NCI-H82 treated with DMSO at 0.1 percent for 48 hours (cell line): Measurements from ENCODE around the gene RAN.
"Not testable (repeated sequence)": the region's sequence is repeated elsewhere in the genome, so short reads cannot be mapped to it uniquely, and the experiment has no call there.

ENCODE experiments used
- DNase-seq: peaks from one replicate; lab custom pipeline; 2025; ENCODE audit not compliant: unreplicated experiment; lab: John Stamatoyannopoulos, UW

Gene RAN

DNA sequence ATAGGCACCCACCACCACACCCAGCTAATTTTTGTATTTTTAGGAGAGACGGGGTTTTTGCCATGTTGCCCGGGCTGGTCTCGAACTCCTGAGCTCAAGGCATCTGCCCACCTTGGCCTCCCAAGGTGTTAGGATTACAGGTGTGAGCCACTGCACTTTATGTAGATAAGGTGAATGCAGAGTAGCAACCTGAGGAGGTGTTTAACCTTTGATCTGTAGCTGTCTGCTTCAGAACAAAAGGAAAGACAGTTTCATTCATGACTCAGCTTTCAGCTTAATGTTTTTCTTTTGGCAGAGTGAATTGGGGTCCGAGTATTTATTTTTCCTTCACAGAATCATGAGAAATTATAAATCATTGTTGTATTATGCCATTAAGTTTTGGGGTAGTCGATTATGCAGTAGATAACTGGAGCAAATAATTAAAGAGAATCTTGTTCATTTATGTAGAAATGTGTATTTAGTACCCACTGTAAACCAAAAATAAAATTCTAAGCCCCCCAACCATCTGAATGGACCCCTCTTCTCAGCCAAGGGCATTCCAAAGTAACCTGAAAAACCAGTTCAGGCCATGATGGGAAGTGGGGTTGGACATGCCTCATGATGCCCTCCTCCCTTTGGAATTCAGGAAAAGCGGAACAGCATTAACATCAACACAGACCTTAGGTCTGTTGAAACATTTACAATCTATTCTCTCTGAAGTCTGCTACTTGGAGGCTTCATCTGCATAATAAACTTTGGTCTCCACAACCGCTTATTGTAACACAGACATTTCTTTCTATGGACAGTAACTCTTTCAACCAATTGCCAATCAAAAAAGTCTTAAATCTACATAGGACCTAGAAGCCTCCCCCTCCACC, 22.1 kb upstream of the RAN start:
- no peak for DNase-seq

DNA sequence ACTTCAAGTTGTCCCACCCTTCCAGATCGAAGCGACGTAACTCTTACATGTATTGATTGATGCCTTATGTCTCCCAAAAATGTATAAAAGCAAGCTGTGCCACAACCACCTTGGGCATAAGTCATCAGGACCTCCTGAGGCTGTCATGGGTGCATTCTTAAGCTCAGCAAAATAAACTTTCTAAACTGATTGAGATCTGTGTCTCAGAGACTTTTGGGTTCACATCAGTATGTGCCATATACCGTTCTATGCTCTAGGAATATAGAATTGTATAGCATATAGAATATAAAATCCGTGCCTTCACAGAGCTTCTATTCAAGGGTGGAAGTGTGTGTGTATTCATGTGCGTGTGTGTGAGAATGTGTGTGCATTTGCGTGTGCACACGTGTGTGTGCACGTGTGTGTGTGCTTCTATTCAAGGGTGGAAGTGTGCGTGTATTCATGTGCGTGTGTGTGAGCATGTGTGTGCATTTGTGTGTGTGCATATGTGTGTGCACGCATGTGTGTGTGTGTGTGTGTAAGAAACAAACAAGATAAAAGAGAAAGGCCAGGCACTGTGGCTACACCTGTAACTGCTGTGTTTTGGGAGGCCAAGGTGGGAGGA, 21.3 kb upstream of the RAN start:
- no peak for DNase-seq

DNA sequence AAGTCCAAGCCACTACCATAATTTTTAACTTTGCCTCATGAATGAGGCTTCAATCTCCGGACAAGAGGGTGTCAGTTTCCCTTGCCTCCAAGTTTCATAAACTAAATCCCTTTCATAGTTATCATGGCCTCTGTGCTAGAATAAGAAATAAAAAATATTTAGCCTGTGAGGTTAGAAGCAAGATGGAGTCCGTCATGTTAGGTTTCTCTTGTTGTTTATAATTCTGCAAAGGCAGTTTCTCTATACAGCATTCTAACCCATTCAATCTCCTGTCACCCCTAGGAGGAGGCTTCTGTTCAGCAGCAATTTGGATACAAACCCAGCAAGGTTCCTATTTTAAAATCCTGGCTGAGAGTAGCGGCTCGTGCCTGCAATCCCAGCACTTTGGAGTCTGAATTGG, 15.8 kb upstream of the RAN start:
- no peak for DNase-seq

DNA sequence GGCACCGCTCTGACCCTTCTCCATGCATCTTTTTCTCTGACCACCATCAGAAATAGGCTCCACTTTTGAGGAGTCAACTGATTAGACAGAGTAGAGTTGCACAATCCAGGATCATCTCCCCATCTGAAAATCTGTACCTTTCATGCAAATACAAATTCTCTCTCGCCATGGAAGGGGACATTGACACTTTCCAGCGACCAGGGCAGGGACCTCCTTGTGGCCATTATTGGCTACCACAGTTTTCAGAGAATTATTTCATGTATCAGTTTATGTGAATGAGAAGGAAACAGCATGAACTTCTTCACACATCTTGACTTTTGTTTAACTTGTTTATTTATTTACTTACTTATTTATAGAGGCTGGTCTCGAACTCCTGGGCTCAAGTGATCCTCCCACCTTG, 13.8 kb upstream of the RAN start:
- DNase-seq = no peak

DNA sequence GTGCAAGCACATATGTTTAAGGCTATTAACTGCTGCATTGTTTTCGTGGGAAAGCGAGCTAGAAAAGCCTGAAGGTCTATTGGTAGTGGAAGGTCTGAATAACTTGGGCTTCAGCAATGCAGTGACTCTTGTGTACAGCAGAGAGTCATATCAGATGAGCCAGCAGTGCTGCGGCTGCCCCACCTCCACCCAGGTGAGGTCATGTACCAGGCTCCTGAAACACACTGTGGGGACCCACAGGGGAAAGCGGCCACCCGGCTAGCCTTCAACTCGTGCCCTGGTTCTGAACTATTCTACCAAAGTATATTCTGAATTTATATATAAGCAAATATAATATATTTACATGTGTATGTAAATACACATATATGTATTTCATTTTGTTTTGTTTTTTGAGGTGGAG, 12.7 kb upstream of the RAN start:
- no peak for DNase-seq

DNA sequence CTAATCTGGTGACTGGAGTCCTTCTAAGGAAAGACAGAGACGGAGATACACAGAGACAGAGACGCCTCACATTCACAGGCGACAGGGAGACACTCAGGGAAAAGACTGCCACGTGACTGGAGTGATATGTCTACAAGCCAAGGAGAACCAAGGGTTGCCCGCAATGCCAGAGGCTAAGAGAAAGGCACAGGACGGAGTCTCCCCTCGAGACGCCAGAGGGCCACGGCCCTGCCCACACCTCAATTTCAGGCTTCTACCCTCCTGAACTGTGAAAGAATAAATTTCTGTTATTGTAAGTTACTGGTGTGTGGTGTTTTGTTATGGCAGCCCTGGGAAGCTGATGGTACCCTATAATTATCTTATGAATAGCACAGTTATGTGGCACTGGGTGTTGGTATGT, 11.6 kb upstream of the RAN start:
- no peak for DNase-seq

DNA sequence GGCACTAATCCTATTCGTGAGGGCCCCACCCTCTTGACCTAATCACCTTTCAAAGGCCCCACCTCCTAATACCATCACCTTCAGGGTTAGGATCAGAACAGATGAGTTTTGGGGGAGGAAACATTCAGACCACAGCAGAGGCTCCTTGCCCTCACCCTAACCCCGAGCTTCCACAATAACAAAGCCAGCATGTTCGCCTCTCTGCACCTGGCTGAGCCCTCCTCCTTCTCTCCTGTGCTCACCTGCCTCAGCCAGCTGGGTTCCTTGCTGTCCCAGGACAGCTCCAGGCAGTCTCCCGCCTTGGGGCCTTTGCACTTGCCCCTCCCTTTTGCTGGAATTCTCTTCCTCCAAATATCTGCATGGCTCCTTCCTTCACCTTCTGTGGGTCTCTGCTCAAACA, 9.7 kb upstream of the RAN start:
- no peak for DNase-seq

DNA sequence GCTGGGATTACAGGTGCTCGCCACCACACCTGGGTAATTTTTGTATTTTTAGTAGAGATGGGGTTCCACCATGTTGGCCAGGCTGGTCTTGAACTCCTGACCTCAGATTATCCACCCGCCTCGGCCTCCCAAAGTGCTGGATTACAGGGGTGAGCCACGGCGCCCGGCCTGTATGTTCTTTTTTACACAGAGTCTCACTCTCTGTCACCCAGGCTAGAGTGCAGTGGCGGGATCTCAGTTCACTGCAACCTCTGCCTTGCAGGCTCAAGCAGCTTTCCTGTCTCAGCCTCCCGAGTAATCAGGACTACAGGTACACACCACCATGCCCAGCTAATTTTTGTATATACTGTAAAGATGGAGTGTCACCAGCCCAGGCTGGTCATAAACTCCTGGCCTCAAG, 9.1 kb upstream of the RAN start:
- not testable (repeated sequence) for DNase-seq

DNA sequence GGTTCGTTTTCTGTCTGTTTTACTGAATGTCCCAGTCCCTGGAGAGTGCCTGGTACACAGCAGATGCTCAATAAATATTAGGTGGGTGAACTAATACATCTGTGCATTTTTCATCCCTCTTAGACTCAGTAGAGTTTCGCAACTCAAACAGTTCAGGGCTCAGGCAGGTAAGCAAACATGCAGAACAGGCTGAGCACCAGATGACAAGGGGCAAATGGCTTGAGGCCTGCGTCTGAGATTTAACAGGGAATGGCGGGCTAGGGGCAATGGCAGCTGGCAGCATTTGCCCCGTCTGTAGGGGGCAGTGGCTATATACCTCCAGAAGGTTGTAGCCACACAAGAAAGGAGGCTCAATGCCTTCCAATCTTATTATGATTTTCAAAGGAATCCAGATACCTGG, 8.6 kb upstream of the RAN start:
- no peak for DNase-seq

DNA sequence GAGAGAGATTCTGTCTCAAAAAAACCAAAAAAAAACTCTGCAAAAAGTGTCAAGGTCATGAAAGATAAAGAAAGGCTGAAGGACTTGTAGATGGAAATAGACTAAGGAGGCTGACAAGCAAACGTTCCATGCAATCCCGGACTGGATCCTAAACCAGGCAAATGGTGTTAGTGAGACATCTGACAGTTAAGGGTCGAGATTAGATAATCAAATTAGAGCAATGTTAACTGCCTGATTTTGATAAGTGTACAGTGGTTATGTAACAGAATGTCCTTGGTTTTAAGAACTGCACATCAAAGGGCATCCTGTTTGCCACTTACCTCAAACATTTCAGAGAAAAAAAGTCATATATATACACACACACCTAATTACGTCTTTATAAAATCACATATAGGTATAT, 3.5 kb upstream of the RAN start:
- no peak for DNase-seq

DNA sequence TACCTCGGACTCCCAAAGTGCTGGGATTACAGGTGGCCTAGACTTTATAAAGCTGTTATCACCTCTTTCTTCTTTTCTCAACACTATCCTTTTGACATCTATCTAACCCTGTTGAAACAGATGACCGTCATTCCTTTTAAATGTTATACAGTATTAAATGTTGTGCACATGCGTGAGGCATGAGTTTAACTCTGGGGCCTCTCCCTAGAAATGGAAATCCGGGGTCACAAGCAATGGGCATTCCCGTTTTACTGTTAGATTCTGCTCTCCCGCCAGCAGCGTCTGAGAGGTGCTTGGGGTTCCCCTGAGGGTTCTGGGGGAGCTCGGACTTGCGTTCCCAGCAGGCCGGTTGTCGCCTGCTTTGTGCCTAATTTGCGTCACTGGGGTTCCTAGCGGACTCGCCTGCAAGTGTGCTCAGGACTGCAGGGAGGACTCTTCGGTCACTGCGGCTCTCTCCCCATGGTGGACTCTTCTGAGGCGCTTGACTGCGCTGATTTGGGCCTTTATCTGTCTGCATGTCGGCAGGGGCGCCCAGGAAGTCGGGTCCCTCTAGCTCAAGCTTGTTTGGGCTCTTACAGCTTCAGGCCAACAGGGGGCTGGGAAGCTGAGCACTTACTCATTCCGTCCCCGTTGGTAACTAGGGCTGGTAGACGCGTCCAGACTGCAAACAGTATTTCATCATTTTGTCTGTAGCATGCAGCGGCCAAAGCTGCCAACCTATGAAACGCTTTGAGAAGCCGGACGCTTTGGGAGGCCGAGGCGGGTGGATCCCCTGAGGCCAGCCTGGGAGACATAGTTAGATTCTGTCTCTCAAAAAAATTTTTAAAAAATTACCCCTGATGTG, 1.2 kb upstream of the RAN start:
- peak; percentile 21 for DNase-seq

DNA sequence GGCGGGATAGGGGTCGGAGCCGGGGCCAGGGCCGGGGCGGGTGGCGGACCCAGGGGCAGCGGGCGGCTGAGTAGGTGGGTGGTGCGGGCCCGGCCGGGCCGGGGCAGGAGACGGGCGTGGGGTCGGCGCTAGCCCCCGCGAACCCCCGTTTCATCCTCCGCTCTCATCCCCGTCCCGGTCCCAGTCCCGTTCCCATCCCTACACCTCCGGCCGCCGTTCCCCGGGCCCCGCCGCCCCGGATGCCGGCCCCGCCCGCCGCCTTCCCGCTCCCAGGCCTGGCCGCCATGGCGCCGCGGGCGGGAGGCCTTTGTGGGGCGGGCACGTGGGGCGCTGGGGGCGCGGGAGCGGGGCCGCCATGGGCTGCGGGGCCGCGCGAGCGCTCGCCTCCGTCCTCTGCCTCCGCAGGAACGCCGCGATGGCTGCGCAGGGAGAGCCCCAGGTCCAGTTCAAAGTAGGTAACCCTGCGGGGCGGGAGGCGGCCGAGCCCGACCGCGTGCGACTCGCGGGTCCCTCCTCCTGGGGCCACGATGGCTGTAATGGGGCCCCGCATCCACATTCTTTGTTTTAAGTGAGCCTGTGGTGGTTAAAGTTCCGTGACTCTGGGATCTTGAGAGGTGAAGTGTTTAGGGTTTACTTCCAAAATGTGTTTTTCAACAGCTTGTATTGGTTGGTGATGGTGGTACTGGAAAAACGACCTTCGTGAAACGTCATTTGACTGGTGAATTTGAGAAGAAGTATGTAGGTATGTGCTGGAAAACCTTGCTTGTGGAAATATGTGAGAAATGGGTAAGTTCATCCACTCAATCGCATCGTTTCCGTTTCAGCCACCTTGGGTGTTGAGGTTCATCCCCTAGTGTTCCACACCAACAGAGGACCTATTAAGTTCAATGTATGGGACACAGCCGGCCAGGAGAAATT, 572 bp downstream of the RAN start:
- no peak for DNase-seq

DNA sequence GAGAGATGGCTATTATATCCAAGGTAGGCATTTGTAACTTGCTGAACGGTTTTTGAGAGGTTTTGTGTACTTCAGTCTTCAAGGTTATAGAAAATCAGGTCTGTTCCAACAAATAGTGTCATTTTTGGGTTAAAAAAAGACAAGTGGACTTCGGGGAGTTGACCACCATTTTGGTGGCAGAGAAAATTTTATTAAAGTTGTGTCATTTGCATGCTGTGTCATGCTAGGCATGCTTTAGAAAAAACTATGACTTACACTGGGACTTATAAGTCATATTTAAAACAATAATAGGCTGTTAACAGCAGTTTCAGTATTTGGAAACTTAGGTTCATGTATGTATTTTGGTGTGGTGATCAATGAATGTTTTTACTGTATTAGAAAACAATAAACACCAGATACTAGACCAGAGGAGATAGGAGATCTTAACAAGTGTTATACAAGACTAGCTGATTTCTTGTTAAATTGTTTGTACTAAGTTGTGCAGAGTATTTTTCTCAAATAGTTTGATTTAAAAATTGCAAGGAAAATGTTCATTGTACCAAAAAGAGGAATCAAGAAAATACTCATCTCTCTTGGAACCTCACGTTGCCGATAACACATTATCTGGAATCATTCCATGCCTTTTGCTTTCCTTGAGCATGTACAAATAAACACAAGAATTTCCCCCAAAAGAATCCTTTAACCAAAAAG, 1.4 kb downstream of the RAN start:
- DNase-seq = no peak

DNA sequence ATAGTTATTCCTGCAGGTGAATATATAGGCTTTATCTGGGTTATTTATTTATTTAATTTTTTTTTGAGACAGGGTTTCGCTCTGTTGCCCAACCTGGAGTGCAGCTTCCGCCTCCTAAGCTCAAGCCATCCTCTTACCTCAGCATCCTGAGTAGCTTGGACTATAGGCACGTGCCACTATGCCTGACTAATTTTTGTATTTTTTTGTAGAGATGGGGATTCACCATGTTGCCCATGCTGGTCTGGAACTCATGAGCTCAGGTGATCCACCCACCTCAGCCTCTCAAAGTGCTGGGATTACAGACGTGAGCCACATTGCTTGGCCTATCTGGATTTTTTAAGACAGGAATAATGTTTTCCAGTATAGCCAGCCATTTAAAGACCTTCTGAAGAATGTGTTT, 2.0 kb downstream of the RAN start:
- no peak for DNase-seq

DNA sequence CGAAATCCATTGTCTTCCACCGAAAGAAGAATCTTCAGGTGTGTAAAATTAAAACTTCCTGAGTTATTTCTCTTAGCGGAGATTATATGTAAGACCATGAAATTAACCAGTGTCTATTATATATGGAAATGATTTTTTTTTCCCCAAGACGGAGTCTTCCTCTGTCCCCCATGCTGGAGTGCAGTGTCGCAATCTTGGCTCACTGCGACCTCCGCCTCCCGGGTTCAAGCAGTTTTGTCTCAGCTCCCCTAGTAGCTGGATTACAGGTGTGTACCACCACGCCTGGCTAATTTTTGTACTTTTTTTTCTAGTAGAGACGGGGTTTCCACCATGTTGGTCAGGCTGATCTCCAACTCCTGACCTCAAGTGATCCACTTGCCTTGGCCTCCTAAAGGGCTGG, 2.8 kb downstream of the RAN start:
- no peak for DNase-seq

DNA sequence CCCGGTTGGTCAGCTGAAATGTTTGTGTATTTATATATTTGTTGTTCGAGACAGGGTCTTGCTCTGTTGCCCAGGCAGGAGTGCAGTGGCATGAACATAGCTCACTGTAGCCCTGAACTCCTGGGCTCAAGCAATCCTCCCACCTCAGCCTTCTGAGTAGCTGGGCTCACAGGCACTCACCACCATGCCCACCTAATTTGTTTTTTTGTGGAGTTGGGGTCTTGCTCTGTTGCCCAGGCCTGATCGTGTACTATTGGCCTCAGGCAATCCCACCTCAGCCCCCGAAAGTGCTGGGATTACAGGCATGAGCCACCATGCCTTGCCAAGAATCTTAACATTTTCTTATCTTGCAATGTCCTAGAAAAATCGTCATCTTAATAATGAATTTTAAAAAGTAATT, 3.3 kb downstream of the RAN start:
- no peak for DNase-seq

DNA sequence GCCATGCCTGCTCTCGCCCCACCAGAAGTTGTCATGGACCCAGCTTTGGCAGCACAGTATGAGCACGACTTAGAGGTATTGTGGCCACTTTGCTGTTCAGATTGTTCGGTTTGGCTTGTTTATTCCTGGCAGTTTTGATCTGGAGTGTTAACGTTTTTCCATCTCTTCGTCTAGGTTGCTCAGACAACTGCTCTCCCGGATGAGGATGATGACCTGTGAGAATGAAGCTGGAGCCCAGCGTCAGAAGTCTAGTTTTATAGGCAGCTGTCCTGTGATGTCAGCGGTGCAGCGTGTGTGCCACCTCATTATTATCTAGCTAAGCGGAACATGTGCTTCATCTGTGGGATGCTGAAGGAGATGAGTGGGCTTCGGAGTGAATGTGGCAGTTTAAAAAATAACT, 3.8 kb downstream of the RAN start:
- not testable (repeated sequence) for DNase-seq

DNA sequence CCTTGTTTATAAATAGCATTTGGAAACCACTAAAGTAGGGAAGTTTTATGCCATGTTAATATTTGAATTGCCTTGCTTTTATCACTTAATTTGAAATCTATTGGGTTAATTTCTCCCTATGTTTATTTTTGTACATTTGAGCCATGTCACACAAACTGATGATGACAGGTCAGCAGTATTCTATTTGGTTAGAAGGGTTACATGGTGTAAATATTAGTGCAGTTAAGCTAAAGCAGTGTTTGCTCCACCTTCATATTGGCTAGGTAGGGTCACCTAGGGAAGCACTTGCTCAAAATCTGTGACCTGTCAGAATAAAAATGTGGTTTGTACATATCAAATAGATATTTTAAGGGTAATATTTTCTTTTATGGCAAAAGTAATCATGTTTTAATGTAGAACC, 4.4 kb downstream of the RAN start:
- no peak for DNase-seq

DNA sequence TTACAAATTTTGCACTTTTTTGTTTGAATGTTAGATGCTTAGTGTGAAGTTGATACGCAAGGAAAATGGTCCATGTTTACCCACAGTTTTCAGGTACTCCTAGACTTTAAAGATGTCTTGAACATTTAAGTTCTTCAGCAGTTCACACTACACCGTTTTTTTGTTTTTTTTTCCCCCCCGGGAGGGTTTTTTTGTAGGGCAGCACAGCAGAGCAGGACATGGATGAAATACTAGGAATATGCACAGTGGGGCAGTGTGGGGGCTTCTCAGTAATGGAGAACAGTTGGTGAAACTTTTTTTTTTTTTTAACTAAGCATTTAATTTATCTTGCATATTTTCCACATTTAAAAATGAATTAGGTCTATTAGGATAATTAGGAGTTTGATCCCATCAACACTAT, 4.9 kb downstream of the RAN start:
- DNase-seq = no peak

DNA sequence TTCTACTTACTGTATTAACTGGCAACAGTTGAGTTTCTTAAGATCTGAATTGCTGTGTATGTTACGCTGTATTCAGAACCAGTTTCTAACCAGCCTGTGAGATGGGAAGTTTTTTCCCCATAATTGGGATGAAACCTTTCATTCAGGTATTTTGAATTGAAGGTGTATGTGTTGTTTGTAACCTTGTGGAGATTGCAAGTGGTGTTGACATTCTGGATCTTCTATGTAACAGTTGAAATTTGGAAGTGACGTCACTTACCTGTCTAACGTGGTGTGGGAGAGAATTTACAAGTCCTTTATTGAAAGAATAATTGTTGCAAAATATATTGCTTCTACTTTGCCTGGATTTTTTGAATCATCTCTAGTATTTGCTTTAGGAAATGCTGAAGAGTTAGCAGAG, 5.5 kb downstream of the RAN start:
- DNase-seq = no peak
